Stimulated activated CD4-positive, alpha-beta T cell treated with anti-CD3 and anti-CD28 coated beads, Interleukin-15, amount 100 ng/mL, for 1 hour (primary cell): ENCODE data around the gene SYNE3.

Experiments used
- DNase-seq, 2 donors: peaks; one replicate each; pipeline ENCODE4 v3.0.0-alpha.2; 2020; ENCODE audit warnings: low read depth in 1 of 2, low spot score in 1 of 2

The SYNE3 gene

DNA sequence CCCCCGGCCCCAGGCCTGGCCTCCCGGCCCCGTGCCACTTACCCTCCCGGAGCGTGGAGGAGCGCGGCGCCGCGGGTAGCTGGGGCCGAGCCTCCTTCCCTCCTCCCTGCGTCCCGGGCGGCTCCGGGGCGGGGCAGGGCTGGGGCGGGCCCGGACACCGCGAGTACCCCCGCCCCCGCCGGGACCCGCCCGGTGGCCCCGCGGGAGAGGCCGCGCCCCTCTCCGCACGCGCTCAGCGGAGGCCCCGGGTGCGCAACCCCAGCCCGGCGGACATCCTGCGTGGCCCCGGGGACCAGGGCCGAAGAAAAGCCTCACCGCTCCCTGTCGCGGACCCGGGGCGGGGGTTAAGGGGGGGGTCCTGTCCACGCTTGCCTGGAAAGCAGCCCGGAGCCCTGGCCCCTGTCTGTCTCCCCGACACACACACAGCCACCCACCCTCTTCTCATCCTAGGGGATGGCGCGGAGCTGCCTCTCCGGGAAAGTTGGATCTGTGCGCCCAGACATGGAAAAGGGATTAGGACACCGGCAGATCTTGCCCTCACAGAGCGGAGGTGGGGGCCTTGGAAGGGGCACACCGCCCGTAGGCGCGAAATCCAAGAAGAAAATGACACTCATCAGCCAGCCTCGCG, at the start of gene SYNE3:
Gene SYNE3, minus strand, starts transcription at position 97 of the 628 bp plus-strand sequence. CDS start 40,829 bp downstream, outside the sequence.
- peak in 1 of 2 donors; percentile 36 for DNase-seq

- no peak for DNase-seq
These were observed 47.6 kb upstream of the SYNE3 start for GRCh38 chr14:95564060-95564459.

DNA sequence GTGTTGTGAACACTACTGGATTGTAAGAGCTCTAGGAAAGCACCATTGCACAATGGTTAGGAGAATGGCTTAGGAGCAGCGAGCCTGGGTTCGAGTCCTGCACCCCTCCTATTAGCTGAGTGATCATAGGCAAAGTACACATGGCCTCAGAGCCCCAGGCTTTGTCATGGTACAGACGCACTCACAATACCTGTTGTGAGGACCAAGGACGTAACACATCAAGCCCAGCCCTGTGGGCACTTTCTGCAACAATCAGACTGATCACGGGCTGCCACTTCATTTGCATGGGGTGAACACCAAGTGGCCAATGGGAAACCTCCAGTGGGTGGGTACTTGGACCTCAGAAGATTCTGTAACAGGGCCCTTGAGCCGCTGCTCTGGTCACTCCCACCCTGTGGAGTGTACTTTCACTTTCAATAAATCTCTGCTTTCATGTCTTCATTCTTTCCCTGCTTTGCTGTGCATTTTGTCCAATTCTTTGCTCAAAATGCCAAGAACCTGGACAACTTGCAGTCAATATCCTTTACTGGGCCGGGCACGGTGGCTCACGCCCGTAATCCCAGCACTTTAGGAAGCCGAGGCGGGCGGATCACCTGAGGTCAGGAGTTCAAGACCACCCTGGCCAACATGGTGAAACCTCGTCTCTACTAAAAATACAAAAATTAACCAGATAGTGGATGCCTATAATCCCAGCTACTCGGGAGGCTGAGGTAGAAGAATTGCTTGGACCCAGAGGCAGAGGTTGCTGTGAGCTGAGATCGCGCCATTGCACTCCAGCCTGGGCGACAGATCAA, 46.6 kb upstream of the SYNE3 start:
- DNase-seq = no peak

GRCh38 chr14:95561001-95561412, 44.6 kb upstream of the SYNE3 start:
- DNase-seq = peak; percentile 59 to 73

GRCh38 chr14:95559203-95559602, 42.8 kb upstream of the SYNE3 start:
- no peak for DNase-seq

DNA sequence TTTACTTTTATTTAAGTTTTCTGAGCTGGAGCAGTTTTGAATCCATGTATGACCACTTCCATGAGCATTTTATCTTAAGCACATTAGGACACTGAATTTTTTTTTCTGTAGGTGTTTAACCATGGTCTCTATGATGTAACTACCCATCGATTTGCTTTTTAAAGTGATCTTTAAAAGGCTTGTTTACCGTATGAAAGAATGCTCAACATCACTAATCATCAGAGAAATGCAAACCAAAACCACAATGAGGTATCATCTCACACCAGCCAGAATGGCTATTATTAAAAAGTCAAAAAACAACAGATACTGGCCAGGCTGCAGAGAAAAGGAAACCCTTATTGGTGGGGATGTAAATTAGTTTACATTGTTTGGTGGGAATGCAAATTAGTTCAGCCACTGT, 41.4 kb upstream of the SYNE3 start:
- DNase-seq = no peak

GRCh38 chr14:95557291-95557690, 40.8 kb upstream of the SYNE3 start:
- DNase-seq = no peak

DNA sequence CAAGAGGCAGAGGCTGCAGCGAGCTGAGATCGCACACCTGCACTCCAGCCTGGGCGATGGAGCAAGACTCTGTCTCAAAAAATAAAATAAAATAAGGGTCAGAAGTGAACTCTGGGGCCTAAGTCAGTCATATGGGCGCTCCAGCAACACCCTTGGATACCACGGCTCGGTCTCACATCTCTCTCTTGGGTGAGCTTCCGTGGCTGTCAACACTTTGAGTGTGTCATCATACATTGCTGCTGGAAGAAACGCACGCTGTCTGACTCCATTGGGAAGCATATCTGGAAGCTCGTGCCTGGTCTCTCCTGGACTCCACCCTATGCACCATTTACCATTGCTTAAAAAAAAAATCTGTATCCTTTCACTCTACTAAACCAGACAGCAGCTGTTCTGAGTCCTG, 38.6 kb upstream of the SYNE3 start:
- DNase-seq = no peak

GRCh38 chr14:95553141-95553540, 36.7 kb upstream of the SYNE3 start:
- no peak for DNase-seq

DNA sequence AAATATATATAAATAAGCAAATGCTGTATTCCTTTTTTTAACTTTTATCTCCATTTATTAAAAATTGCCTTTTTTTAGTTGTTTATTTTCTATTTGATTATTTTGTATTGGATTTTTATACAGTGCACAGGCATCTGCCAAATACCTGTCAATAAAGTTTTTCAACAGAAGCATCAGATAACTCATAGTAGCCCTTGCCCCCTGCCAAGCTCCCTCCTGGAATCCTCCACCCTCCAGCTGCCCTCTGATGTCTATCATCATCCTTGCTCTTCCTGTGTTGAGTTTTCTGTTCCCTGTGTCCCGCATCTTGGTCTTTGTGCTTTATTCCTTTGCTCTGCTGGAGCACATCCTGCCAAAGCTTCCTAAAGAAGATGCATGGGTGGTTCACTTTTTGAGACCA, 35.0 kb upstream of the SYNE3 start:
- DNase-seq = no peak

- DNase-seq = no peak
These were observed 33.5 kb upstream of the SYNE3 start for GRCh38 chr14:95549656-95550585.

- no peak for DNase-seq
These were observed 32.0 kb upstream of the SYNE3 start for GRCh38 chr14:95548328-95548929.

DNA sequence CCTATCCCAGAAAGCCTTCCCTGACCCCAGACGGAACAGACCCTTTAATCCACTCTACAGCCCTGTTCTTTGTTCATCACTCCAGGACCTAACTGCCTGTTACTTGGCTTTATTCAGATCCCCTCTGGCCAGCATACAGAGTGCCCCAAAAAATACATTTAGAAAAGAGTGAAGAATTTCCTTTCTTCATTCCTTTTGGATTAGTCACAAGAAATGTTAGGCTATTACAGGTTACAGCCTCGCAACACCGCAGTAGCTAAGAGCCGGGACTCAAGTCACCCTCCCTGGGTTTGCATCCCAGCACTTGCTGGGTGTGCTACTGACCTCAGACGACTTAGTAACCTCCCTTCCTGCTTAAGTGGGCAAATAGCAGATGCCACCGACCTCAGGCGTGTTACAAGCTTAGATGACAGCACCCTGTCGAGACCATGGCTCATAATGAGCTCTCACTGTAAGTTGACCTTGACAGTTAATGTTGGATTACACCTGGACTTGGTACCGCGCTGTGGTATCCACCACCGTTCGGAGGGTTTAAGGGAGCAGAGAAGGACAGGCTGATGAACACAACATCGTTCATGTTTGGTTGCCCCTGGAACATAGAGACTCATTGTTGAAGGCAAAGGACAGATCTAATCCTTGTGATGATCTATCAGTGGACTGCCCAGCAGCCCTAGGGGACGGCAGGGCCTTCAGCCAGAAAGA, 31.3 kb upstream of the SYNE3 start:
- DNase-seq = no peak

DNA sequence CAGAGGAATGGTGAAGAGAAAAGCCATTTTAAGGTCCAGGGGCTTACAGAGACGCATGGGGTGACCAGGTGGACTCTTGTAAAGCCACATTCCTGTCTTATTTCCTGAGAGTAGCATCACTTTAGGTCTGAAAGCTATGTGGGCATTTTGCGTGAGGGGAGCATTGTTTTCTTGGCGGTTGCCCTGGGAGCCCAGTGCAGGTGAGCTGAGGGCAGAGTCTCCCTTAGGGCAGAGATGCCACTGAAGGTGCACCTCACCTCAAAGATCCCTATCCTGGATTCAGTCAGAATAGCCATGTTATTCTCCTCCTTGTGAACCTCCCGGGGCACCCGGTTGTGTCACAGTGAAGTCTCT, 30.8 kb upstream of the SYNE3 start:
- DNase-seq = no peak

GRCh38 chr14:95545515-95546168, 29.2 kb upstream of the SYNE3 start:
- DNase-seq = no peak

DNA sequence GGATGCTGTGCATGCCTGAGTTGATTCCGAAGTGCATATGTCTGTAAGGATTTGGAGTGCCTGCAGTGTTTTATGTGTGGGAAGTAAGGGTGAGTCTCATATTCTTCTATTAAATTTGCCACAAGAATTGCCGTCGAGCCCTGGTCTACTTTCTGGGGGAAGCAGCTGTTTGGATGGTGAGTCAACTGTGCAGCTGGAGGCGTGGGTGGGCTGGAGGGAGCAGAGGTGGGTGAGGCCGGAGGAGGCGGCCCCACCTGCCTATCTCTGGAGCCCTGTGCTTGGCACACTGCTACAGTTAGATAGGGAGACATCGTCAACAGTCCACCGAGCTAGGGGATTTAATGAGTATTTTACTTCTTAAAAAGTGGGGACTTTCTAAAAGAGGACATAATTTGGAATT, 28.1 kb upstream of the SYNE3 start:
- DNase-seq = no peak

DNA sequence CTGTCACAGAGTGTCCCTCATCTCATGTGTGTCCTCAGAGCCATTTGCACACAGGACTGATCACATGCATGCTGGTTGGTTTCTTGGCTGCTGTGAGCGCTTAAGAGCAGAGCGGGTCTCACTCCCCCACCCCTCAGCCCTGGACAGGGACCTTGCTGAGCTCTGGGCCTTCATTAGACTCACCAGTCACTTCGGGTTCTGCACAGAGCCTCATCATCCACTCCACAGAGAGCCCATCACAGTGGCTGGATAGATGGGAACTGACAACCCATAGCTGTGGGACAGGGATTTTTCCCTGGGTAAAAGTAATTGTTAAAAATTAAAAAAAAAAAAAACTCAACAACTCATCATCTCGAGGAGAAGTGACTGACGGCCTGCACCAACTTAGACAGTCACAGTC, 26.6 kb upstream of the SYNE3 start:
- no peak for DNase-seq

GRCh38 chr14:95541932-95542930, 25.8 kb upstream of the SYNE3 start:
- no peak for DNase-seq

DNA sequence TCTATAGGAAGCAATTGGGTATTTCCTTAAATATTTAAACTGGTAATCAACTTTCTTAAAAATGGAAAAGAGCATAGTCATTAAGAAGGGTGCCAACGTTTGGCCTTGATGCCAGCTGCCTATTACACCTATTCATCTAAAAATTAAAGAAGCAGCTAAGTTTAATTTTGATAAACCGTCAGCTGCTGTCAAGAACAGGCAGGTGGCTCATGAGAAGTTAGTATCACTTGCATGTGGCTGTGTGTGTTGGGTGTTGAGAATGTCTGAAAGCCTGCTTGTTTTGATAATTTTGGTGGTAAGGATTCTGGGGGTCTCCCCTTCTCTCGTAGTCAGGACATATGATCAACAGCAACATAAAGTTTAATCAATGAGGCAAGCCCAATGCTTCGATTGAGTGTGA, 24.9 kb upstream of the SYNE3 start:
- no peak for DNase-seq
